Right atrium auricular region (tissue), 2 donors: Measurements from ENCODE around the gene BAIAP2. TPM values are rescaled to one million over a fixed set of nuclear protein-coding genes. Genes with fewer than 3 reads are reported as not detected.

ENCODE experiments used
- DNase-seq: peaks from one replicate; pipeline ENCODE4 v3.0.0-alpha.2; 2019; ENCODE audit warnings: low spot score
- H3K27ac ChIP-seq, 2 donors: fragments of 200-600 bp; sonication (generic); 1 replicate in 1 of 2; 2 replicates in 1 of 2; pipeline ENCODE4 v1.5.1; 2016 to 2019
- H3K27me3 ChIP-seq, 2 donors: fragments of 200-600 bp; sonication (generic); one replicate each; pipeline versions ENCODE4 v1.5.1 to v1.6.0; 2017 to 2019
- H3K36me3 ChIP-seq: fragments of 200-600 bp; sonication (generic); one replicate; pipeline ENCODE4 v1.5.1; 2016
- H3K4me1 ChIP-seq, 2 donors: fragments of 200-600 bp; sonication (generic); one replicate each; pipeline versions ENCODE4 v1.5.1 to v1.6.0; 2017 to 2019
- H3K4me3 ChIP-seq, 2 donors: fragments of 200-600 bp; sonication (generic); 1 replicate in 1 of 2; 2 replicates in 1 of 2; pipeline ENCODE4 v1.5.1; 2017 to 2019; ENCODE audit warnings: mild to moderate bottlenecking in 1 of 2, moderate library complexity in 1 of 2
- H3K9me3 ChIP-seq, 2 donors: fragments of 200-600 bp; sonication (generic); one replicate each; pipeline ENCODE4 v1.5.1; 2019
- CTCF ChIP-seq, 2 donors: fragments of 200-600 bp; sonication (generic); IDR thresholded peaks; one replicate each; pipeline ENCODE4 v1.5.1; 2019; ENCODE audit warnings: antibody characterized with exemption in 2 of 2
- total RNA-seq, 2 donors: library from RNA; depleted of rRNA; stranded (reverse); fragments of >200 nt; gene quantifications; one replicate each; pipeline ENCODE4 v1.1.0, GENCODE V29; 2016

Gene BAIAP2
- total RNA-seq, 2 donors from 2014 or later, result 27.9 to 36.5 TPM

- Histone ChIP-seq H3K4me1 (peaks cover 0 to 47% of the 10 kb centered on the region in 2 donors), H3K27me3 (peaks cover 0 to 3% of the 10 kb centered on the region in 2 donors), H3K27ac (peak overlapping the region; percentile 73 to 83), H3K36me3 (no peaks in the 10 kb centered on the region), H3K9me3 (no peaks in the 10 kb centered on the region), H3K4me3 (no peak overlapping the region)
- TF ChIP-seq CTCF (IDR thresholded peaks at IDR 0.05), result no peak
- no peak for DNase-seq
These were observed 3.1 kb upstream of the BAIAP2 start for GRCh38 chr17:81031566-81032550.

GRCh38 chr17:81032641-81033480 is 2.1 kb upstream of the BAIAP2 start:
- H3K27ac ChIP-seq, result no peak overlapping the region
- no peak for TF ChIP-seq CTCF (IDR thresholded peaks at IDR 0.05)
- H3K4me1 ChIP-seq, result peaks cover 0 to 57% of the 10 kb centered on the region in 2 donors
- H3K36me3 ChIP-seq, result no peaks in the 10 kb centered on the region
- peaks cover 0 to 2% of the 10 kb centered on the region in 2 donors for H3K27me3 ChIP-seq
- no peak for DNase-seq
- no peak overlapping the region for H3K4me3 ChIP-seq
- H3K9me3 ChIP-seq, result no peaks in the 10 kb centered on the region

GRCh38 chr17:81033535-81034167 is 1.3 kb upstream of the BAIAP2 start:
- no peaks in the 10 kb centered on the region for H3K36me3 ChIP-seq
- H3K4me1 ChIP-seq, result peaks cover 0 to 65% of the 10 kb centered on the region in 2 donors
- no peaks in the 10 kb centered on the region for H3K9me3 ChIP-seq
- H3K27me3 ChIP-seq, result no peaks in the 10 kb centered on the region
- peak overlapping the region; percentile 58 to 68 for H3K4me3 ChIP-seq
- no peak for TF ChIP-seq CTCF (IDR thresholded peaks at IDR 0.05)
- H3K27ac ChIP-seq, result peak overlapping the region in 1 of 2 donors; percentile 33
- DNase-seq, result no peak

- DNase-seq, result no peak
- Histone ChIP-seq H3K36me3 (no peaks in the 10 kb centered on the region), H3K4me1 (peaks cover 0 to 71% of the 10 kb centered on the region in 2 donors), H3K27ac (peak overlapping the region; percentile 33 to 45), H3K4me3 (peak overlapping the region; percentile 58 to 68), H3K9me3 (no peaks in the 10 kb centered on the region), H3K27me3 (no peaks in the 10 kb centered on the region)
- TF ChIP-seq CTCF (IDR thresholded peaks at IDR 0.05), result no peak
These were observed 678 bp upstream of the BAIAP2 start for GRCh38 chr17:81034168-81034777.
